ENCODE data around the gene UBE2Q2. TPM values are rescaled to one million over a fixed set of nuclear protein-coding genes. Genes with fewer than 3 reads are reported as not detected.
A peak's percentile ranks its signal among the peaks of the same experiment; 100 is the strongest.
"Not testable (repeated sequence)": the region's sequence is repeated elsewhere in the genome, so short reads cannot be mapped to it uniquely, and the experiment has no call there.

Gene UBE2Q2
- polyA plus RNA-seq, 4 donors: 42.9 to 58.0 (median 51.5) TPM

GRCh38 chr15:75864213-75865059 lies 21.2 kb downstream of the UBE2Q2 start:
- DNase-seq (ENCODE audit: low read depth in 4 of 4, low spot score in 2 of 4): no peak

- not testable (repeated sequence) for DNase-seq (ENCODE audit: low read depth in 4 of 4, low spot score in 2 of 4)
Measured at GRCh38 chr15:75866045-75866444, 22.8 kb downstream of the UBE2Q2 start.

GRCh38 chr15:75866916-75867315 lies 23.7 kb downstream of the UBE2Q2 start:
- DNase-seq (ENCODE audit: low read depth in 4 of 4, low spot score in 2 of 4): no peak

GRCh38 chr15:75867449-75867848 lies 24.2 kb downstream of the UBE2Q2 start:
- no peak for DNase-seq (ENCODE audit: low read depth in 4 of 4, low spot score in 2 of 4)

GRCh38 chr15:75868019-75868418 lies 24.8 kb downstream of the UBE2Q2 start:
- no peak for DNase-seq (ENCODE audit: low read depth in 4 of 4, low spot score in 2 of 4)

- DNase-seq (ENCODE audit: low read depth in 4 of 4, low spot score in 2 of 4): no peak
Measured at GRCh38 chr15:75869446-75869845, 26.2 kb downstream of the UBE2Q2 start.

GRCh38 chr15:75871589-75871988 lies 28.3 kb downstream of the UBE2Q2 start:
- DNase-seq (ENCODE audit: low read depth in 4 of 4, low spot score in 2 of 4): not testable (repeated sequence)

GRCh38 chr15:75872403-75872990 lies 29.2 kb downstream of the UBE2Q2 start:
- DNase-seq (ENCODE audit: low read depth in 4 of 4, low spot score in 2 of 4): no peak

- no peak for DNase-seq (ENCODE audit: low read depth in 4 of 4, low spot score in 2 of 4)
Measured at GRCh38 chr15:75884041-75884440, 40.8 kb downstream of the UBE2Q2 start.

- DNase-seq (ENCODE audit: low read depth in 4 of 4, low spot score in 2 of 4): no peak
Measured at GRCh38 chr15:75887178-75887577, 43.9 kb downstream of the UBE2Q2 start.

- DNase-seq (ENCODE audit: low read depth in 4 of 4, low spot score in 2 of 4): no peak
Measured at GRCh38 chr15:75891895-75892294, 48.6 kb downstream of the UBE2Q2 start.

GRCh38 chr15:75895731-75896130 lies 52.5 kb downstream of the UBE2Q2 start:
- no peak for DNase-seq (ENCODE audit: low read depth in 4 of 4, low spot score in 2 of 4)

GRCh38 chr15:75900577-75900976 lies 57.3 kb downstream of the UBE2Q2 start:
- DNase-seq (ENCODE audit: low read depth in 4 of 4, low spot score in 2 of 4): no peak

GRCh38 chr15:75902129-75902557 lies 58.9 kb downstream of the UBE2Q2 start:
- no peak for DNase-seq (ENCODE audit: low read depth in 4 of 4, low spot score in 2 of 4)

GRCh38 chr15:75903331-75904239 lies 60.3 kb downstream of the UBE2Q2 start, which contains the start of gene FBXO22:
Gene FBXO22, plus strand, starts transcription at chr15:75903878. Its CDS starts 86 bp downstream, at chr15:75903964.
- DNase-seq (ENCODE audit: low read depth in 4 of 4, low spot score in 2 of 4): peak; percentile 62 to 84 (median 78)

GRCh38 chr15:75905231-75905630 lies 62.0 kb downstream of the UBE2Q2 start:
- DNase-seq (ENCODE audit: low read depth in 4 of 4, low spot score in 2 of 4): no peak

GRCh38 chr15:75910355-75910754 lies 67.1 kb downstream of the UBE2Q2 start:
- not testable (repeated sequence) for DNase-seq (ENCODE audit: low read depth in 4 of 4, low spot score in 2 of 4)

- no peak for DNase-seq (ENCODE audit: low read depth in 4 of 4, low spot score in 2 of 4)
Measured at GRCh38 chr15:75916978-75917377, 73.7 kb downstream of the UBE2Q2 start.

GRCh38 chr15:75918135-75918534 lies 74.9 kb downstream of the UBE2Q2 start:
- no peak for DNase-seq (ENCODE audit: low read depth in 4 of 4, low spot score in 2 of 4)

- DNase-seq (ENCODE audit: low read depth in 4 of 4, low spot score in 2 of 4): no peak
Measured at GRCh38 chr15:75920079-75920478, 76.8 kb downstream of the UBE2Q2 start.

Measured in left renal cortex interstitium (tissue), 4 donors.